Stimulated activated CD8-positive, alpha-beta memory T cell treated with anti-CD3 and anti-CD28 coated beads, Interleukin-4, amount 100 ng/mL, for 4 hours (primary cell): Measurements from ENCODE around the gene MRPL36.
"Not testable (repeated sequence)": the region's sequence is repeated elsewhere in the genome, so short reads cannot be mapped to it uniquely, and the experiment has no call there.

Source experiments
- DNase-seq, 2 donors: peaks; one replicate each; pipeline ENCODE4 v3.0.0-alpha.2; 2020; ENCODE audit warnings: low read depth in 2 of 2, low spot score in 1 of 2

Gene MRPL36

DNA sequence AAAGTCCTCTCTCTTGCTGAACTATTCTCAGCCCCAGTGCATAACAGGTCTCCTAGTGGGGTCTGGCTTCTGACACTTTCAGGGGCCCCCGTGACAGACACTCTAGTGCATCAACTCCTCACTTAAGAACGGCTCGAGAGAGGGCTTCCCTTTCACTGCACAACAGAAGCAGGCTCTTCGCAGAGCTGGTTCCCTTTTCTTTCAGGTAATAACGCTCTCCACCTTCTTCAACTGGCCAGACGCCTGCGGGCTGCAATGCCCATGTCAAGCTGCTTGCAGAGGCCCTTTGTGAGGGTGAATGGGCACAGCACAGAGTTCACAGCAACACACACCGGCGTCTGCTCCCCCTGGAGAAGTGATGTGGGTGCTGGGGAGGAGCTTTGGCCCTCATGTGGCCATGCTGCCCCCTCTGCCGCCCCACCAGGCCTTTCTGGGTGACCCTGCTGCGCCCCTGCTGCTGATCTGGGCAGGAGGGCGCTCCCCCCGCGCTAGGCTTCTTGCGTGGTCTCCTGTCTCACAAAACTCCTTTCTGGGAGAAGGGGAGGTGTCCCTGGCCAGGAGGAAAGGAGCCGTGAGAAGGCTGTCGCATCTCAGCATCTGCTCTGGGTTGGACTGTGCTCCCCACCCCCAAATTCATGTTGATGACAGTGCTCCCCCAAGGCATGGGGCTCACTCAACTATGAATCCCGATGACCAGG is 2.4 kb downstream of the MRPL36 start:
- DNase-seq: no peak

DNA sequence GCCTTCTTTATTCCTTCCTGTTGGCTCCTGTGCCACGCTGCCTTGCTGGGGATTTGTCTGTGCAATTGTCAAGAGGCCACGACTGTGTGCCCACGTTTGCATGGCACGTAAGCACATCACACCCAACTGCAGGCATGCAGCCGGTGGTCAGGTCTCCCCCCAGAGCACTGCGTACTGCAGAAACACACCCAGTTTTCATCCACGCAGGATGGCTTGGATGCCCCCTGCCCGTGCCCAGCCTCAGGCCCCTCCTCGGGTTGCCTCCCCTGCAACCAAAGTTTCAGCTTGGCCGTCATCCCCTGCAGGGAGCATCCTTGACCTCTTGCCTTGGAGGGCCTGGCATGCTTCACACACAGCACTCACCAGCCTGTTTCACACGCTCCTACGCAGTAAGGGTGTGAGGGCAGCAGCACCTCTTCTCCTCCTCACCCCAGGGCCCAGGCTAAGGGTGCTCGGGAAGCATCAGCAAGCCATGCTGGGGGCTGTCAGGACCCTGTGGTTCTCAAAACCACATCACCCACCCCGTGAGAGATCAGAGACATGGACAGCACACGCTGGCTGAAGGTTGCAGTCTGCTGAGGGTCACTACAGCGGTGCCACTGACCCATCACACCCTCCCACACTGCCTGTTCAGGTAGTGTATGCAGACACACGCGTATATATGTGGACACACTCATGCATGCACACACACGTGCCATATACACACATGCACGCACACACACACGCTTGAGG is 3.1 kb downstream of the MRPL36 start:
- no peak for DNase-seq

DNA sequence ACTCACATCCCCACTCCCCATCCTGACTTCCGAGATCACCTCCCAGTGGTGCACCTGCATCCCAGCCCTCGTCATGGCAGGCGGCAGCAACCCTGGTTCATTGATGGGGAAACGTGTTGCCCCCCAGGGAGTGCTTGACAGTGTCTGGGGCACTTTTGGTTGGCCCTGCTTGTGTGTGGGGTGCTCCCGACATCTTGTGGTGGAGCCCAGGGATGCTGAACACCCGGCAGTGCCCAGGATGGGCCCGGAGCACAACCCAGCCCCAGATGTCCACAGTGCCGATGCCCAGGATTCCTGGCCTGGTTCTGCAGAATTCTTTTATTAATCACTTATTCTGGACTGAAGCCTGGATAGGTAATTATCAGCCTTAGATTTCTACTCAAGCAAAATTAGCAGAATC is 3.7 kb downstream of the MRPL36 start:
- no peak for DNase-seq

DNA sequence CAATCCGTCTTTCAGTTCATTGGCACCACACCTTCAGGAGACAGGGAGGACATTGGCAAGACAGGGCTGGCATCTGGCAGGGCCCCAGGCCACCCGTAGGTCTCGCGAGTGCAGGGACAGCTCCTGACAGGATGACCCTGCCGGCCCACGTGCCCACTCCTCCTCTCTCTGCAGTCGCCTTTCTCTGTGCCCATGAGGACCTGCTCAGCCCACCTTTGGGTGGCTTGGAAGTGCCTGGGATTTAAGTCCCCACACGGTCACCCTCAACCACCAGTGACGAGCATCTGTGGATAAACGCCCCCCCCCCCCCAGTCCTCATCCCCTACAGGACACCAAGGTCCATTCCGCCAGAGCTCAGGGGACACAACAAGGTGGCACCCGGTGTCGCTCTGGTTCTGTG is 4.1 kb downstream of the MRPL36 start:
- no peak for DNase-seq

DNA sequence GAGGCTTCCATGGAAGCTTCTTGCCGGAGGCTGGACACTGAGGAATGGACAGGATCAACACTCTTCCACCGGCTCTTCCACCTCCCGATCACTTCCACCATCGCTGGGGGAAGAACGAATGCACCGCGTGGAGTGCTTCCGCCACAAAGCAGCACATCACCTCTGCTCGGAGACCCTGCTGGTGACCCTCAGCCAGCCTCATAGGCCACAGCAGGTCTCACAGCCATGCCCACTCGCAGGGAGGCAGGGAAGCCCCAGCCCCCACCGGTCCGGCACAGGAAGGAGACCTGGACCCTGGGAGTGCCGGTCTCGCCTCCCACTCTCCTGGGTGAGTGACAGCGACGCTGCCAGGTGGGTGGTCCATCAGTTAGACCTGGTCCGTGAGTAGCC is 4.7 kb downstream of the MRPL36 start:
- no peak for DNase-seq

DNA sequence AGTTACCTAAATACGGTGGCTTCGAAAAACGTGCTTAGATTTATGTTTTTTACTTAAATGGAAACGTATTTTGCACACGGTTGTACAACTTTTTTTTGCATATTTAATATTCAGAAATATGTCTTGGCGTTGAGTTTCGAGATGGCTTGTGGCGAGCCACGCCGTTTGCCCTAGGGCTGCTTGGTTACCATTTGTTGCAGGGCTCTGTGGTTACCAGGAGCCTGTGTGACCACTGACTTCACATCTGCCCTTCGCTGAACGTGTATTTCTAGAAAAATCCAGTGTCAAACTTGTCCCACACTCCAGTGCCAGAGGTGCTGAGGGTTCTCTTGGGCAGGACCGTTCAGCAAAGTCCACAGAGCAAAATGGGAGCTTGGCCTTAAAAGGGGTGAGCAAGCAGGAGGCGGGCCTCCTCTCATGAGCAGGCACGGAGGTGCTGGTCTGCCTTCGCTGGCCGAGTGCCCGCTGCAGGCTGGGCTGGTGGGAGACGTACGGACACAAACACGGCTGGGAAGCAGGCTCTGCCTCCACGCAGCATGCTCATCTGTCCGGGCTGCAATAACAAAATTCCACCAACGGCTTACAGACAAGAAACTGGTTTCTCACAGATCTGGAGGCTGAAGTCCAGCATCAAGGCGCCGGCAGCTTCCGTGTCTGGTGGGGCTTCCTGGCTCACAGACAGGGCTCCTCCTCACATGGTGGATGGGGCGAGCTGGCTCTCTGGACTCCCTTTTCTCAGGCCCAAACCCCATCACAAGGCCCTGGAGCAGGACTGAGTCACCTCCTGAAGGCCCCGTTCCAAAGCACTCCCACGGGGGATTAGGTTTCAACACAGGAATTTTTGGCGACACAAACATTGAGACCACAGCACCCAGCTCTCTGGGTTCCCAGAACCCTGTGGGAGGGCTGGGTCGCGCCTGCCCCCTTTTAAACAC is 5.4 kb downstream of the MRPL36 start:
- DNase-seq: no peak

DNA sequence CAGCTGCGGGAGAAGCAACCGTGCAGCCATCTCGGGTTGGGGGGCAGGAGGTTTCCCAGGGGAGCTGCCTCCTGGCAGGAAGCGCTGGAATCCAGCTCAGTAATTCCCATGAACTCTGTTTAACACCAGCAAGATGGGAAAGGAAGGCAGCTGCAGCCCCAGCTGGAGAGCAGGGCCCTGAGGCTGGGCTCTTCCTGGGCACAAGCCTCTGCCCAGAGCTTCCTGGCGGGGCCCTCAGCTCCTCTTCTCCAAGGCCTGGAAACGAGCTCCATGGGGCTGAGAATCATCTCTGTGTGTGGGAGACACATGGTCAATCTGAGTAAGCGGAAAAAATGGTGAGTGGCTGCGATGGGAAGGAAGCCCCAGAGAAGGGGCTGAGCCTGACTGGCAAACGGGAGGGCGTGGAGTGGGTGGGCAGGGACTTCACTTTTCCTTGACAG is 6.3 kb downstream of the MRPL36 start:
- no peak for DNase-seq

DNA sequence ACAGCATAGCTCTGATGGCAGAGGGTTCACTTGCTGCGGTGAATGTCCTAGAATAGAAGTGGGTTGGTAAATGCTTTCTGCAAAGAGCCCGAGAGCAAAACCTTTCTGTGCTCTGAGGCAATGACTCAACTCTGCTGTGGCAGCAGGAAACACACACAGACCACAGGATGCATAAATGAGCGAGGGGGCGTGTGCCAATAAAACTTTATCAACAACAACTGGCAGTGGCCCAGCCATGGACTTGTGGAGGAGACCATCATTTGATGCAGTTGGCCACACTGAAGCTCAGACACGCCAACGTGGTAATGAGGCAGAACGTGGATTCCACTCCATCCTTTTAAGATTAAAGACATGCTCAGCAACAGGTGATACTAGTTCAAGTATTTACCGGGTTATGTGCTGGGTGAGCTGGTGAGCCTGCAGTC is 6.8 kb downstream of the MRPL36 start:
- DNase-seq: peak; percentile 48 to 66

DNA sequence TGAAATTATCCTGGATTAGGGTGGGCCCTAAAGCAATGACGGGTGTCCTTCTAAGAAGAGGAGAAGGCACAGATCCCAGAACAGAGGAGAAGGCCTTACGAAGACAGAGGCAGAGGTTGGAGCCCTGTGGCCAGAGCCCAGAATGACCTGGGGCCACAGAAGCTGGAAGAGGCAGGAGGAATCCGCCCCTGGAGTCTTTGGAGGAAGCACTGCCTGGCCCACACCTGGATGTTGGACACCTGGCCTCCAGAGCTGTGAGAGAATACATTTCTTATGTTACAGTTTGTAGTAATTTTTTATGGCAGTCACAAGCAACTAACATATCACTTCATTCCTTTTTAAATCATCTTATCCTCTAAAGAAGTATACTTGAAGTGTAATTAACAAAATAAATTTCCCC is 8.5 kb downstream of the MRPL36 start:
- no peak for DNase-seq

DNA sequence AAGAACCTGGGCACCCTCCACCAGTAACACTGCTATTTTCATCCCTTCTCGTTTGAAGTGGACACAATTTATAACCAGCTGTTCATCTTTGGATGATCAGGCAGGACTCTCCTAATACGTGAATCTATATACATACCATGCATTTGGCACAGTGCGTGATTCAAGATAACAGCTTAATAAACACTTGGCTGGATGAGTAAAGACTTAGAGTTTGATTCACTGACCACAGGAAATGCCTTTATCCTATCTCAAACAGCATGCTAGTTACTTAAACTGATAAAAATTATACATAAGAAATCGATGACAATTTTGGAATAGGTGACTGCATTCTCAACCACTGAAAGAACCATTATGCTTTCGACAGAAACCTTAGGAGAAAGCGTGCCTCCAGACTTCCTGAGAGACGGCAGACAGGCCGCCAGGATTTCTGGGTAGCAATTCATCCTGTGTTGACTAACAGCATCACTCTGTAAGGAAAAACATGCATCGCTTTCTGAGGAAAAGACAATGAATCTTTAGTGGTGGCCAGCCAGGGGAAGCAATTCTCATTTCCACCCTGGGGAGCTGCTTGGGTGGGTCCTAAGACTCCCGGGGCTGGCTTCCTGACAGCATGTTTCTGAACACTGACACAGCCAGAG is 9.7 kb downstream of the MRPL36 start:
- no peak for DNase-seq

DNA sequence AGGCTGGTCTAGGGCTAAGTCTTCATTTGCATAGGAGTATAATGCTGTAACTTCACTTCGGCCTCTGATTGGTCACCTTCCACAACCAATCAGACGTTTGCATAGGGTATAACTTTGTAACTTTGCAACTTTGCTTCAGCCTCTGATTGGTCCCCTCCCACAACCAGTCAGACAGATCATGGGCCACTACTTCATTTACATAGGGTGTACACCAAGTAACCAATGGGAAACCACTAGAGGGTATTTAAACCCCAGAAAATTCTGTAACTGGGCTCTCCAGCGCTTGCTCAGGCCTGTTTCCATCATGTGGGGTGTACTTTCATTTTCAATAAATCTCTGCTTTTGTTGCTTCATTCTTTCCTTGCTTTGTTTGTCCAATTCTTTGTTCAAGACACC is 10.2 kb downstream of the MRPL36 start:
- not testable (repeated sequence) for DNase-seq

DNA sequence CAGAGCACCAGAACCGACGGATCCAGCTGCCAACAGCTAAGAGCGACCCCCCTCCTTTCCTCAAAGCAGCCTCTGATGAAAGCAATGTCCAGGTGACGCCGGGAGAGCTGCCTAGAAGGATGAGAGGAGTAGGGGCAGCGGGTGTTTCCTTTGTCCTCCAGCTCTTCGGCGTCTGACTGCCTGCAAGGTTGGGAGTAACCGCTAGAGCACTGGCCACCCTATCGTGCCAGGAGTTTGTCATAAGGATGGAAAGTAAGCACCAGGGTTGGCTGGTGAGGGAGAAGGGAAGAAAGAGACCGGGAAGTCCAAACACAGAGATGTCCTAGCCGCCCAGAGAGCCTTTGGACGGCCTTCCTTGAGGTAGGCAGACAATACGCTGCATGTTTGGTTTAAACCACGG is 10.8 kb downstream of the MRPL36 start:
- DNase-seq: no peak

DNA sequence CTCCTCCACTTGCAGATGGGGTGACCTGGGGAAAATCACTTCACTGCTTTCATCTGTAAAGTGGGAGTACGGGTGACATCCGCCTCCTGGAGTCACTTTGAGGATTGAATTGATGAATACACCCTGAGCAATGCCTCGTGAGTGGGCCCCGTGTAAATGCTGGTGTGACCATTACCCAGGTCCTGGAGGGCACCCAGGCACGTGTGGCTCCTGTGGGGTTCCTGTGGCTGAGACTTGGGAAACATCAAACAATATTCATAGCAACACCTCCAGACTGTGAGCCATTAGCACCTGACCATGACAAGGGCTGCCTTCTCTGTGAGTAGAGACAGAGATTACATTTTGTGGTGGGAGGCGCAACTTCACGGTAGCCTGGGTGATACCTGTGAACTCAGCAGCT is 11.4 kb downstream of the MRPL36 start:
- no peak for DNase-seq

DNA sequence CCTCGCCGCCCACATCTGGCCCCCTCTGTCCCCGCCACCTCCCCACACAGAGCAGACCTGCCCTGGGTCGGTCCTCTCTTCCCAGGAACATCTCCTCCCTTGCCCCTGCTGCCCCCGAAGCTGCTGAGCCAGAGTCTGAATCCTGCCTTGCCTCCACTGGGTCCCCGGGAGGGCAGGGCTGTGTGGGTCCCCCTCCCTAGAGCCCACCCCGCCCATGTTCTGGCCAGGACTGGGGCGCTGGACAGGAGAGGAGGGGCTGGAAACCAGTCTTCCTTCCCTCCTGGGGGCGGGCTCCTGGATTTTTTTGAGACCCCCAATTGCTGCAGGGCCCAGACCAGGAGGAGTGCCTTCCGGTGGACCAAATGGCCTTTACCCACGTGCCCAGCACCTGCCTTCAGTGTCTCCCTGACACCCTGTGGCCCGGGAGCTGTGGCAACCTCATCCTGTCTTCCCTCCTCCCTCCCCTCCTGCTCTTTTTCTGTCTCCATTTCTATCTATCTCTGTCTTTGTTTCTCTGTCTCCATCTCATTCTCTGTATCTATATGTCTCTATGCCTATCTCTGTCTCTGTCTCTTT is 12.1 kb downstream of the MRPL36 start:
- no peak for DNase-seq

DNA sequence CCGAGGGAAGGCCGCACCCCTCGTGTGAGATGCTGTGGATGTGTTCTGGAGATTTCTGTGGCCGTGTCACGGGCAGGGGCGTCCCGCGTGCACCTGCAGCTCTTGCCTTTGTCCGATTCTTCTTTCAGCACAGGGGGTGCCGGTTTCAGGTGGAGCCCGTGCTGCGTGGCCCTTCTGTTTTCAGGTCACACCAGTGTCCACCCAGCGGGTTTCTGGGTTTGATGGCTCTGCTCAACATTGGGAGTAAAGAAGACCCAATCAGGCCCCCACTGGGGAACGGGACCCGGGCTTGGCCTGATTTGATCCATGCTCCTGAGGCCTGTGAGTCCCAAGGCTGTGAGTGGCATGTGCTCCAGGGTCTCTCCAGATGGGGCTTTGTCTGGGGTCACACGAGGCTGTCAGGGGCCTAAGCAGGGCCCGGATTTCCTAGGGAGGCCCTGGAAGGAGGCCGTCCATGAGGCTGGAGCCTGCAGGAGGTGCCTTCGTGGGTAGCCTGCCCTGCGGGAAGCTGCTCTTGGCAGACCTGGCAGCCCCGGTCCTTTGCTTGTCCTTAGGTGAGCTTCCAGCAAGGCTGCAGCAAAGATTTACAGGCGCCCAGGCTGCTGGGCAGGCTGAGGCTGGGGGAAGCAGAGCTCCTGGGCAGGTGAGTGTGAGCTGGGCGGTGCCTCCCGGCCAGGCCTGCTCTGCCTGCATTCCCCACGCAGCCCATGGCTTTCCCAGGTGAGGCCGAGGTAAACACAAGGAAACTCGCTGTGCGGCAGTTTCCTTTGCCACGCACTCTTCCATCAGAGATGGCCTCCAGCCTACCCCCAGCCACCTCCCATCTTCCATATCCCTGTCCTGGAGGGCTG is 12.8 kb downstream of the MRPL36 start:
- no peak for DNase-seq

DNA sequence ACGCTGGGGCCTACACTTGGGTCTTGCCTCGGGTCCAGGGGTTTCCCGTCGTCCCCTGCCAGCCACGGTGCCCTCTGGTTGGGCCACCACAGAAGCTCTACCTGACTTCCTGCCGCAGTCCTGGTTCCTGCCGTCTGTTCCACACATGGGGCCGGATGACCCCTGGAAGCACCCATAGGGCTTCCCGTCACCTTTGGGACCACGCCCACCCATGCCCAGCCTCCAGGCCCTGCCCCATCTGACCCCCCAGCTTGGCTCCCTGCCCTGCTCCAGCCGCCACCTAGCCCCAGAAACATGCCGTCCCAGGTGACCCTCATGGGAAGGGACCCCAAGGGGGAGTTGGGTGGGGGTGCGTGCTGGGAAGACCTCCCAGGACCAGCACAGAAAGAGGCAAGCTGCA is 13.7 kb downstream of the MRPL36 start:
- no peak for DNase-seq

DNA sequence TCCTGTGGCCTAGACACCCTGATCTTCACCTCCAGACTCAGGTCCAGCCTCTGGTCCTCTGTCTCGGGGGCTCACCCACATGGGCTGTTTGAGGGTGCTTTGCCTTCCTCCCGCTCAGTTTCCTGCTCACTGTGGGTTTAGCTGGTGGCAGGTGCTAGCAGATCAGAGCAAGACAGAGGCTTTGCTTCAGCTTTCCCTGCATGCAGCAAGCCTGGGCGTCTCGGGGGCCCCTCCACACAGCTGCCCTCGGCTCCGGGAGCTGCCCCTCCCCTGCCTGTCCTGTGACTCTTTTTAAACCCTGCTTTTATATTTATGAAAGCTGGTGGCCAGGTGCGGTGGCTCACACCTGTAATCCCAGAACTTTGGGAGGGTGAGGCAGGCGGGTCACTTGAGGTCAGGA is 14.6 kb downstream of the MRPL36 start:
- DNase-seq: no peak

DNA sequence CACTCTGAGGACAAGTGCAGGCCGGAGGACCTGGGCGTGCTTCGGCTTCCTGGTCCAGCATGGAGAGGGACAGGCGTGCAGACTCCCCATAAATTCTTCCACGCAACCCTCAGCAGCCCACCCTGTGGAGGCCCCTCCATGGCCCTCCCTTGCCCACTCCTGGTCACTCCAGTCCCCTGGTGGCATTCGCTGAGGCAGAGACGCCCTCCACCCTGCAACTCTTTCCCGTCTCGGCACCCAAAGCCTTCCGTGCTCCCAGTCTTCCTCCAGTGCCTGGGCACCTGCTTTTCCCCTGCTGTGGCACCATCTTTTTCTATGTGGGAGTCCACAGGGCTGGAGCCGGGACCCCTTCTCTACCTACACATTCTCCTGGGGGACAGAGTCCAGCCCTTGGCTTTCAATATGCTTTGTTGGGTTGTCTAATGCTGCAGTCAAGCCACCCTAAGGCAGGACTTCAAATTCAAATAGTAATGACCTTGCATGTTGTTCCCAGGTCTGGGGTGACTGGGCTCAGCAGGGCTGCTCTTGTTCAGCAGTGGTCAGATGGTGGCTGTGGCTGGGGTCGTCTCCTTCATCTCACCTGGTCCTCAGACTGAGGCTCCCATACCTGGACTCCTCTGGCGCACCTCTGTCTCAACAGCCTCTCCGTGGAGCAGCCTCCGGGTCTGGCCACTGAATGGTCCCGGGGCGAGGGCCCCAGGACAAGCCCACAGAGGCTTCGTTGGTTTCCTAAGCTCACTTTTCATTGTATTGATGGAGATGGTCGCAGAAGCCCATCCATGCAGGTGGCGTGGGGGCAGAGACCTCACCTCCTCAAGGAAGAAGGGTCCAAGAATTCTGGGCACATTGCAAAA is 15.2 kb downstream of the MRPL36 start:
- DNase-seq: no peak

DNA sequence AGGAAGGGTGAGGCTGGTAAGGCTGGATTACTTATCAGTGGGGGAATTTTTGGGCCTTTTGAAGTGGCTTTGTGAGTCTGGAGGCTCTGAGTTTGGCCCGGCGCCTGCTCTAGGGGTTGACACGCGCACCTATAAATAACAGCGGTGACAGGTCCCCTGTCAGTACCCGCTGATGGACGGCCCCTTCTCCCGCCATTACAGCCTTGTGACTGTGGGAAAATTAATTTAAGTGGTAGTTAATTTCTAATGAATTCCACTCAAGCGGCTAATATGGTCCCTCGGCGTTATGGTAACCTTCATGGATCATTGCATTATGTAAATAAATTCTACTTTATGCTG is 16.5 kb downstream of the MRPL36 start:
- no peak for DNase-seq
